Ascending aorta (tissue), 2 donors: ENCODE measurements around the gene LSM3. TPM values are rescaled to one million over a fixed set of nuclear protein-coding genes. Genes with fewer than 3 reads are reported as not detected.

ENCODE experiments used
- DNase-seq, 2 donors: peaks; one replicate each; pipeline ENCODE4 v3.0.0-alpha.2; 2019; ENCODE audit warnings: low spot score in 2 of 2
- H3K27ac ChIP-seq, 2 donors: fragments of 200-600 bp; sonication (generic); one replicate each; pipeline ENCODE4 v1.5.1; 2016 to 2017; ENCODE audit warnings: mild to moderate bottlenecking in 1 of 2
- H3K27me3 ChIP-seq: fragments of 200-600 bp; sonication (generic); one replicate; pipeline ENCODE4 v1.5.1; 2017
- H3K36me3 ChIP-seq, 2 donors: fragments of 200-600 bp; sonication (generic); one replicate each; pipeline ENCODE4 v1.5.1; 2016
- H3K4me1 ChIP-seq, 2 donors: fragments of 200-600 bp; sonication (generic); one replicate each; pipeline ENCODE4 v1.5.1; 2016 to 2017; ENCODE audit warnings: mild to moderate bottlenecking in 1 of 2
- H3K4me3 ChIP-seq, 2 donors: fragments of 200-600 bp; sonication (generic); one replicate each; pipeline ENCODE4 v1.5.1; 2016 to 2017; ENCODE audit warnings: mild to moderate bottlenecking in 1 of 2
- H3K9me3 ChIP-seq, 2 donors: fragments of 200-600 bp; sonication (generic); one replicate each; pipeline ENCODE4 v1.5.1; 2016
- intact Hi-C: fragments of 100-400 bp; cut with DNase I; formaldehyde crosslinking; loops from one replicate; pipeline ENCODE4 v1.15.1; 2023
- total RNA-seq: library from RNA; depleted of rRNA; stranded (reverse); fragments of >200 nt; gene quantifications from one replicate; pipeline ENCODE4 v1.1.0, GENCODE V29; 2016
- TF ChIP-seq, protein P1 (sequence below), 3 experiments: fragments of 200-600 bp in 2 of 3; fragments of 450-650 bp in 1 of 3; sonication (generic) in 2 of 3; IDR thresholded peaks; one replicate each; pipeline ENCODE4 v1.5.1; 2016 to 2019; ENCODE audit warnings: antibody characterized with exemption in 3 of 3, mild to moderate bottlenecking in 1 of 3, moderate library complexity in 1 of 3

Gene LSM3
- total RNA-seq, 1 donor from 2014 or later, result 3.9 TPM

DNA sequence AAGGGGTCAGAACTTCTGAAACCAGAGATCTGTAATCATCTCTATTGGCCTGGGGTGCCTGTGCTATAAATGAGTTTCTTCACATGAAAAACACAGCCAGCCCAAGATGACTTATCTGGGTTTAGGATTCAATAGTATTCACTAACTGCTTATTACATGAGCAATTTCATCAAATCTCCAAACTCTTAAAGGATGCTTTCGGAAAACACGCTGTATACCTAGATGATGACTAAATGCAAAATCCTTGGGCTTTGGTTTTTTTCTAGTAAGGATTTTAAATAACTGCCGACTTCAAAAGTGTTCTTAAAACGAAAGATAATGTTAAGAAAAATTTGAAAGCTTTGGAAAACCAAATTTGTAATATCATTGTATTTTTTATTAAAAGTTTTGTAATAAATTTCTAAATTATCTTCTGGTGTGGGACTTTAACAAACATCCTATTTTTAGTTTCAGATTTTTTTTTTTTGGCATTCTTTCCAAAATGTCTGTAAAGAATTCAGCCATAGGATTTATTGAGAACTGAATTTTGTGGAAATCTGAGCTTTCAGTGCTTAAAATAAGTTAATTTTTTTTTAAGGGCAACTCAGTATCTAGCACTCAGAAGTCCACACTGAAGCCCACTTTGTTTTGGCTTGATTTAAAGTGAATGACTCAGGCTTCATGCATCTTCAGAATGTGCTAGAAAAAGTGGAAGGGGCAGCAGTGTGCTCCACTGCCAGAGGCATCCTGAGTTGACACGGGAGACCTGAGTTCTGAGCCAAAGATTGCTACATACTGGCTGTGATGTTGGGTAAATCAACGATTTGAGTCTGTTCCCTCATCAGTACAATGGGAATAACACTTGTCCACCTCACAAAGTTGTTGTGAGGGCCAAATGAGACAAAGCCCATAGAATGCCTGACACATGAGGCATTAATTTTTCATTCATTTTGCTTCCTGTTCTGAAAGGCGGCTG is 35.1 kb upstream of the LSM3 start:
- Histone ChIP-seq H3K27ac (peak overlapping the region; percentile 89 to 91), H3K4me3 (peak overlapping the region in 1 of 2 donors; percentile 35), H3K36me3 (peaks cover 36 to 64% of the 10 kb centered on the region in 2 donors), H3K4me1 (peaks cover 31 to 49% of the 10 kb centered on the region in 2 donors), H3K9me3 (no peaks in the 10 kb centered on the region), H3K27me3 (no peaks in the 10 kb centered on the region)
- TF ChIP-seq, protein P1, sequence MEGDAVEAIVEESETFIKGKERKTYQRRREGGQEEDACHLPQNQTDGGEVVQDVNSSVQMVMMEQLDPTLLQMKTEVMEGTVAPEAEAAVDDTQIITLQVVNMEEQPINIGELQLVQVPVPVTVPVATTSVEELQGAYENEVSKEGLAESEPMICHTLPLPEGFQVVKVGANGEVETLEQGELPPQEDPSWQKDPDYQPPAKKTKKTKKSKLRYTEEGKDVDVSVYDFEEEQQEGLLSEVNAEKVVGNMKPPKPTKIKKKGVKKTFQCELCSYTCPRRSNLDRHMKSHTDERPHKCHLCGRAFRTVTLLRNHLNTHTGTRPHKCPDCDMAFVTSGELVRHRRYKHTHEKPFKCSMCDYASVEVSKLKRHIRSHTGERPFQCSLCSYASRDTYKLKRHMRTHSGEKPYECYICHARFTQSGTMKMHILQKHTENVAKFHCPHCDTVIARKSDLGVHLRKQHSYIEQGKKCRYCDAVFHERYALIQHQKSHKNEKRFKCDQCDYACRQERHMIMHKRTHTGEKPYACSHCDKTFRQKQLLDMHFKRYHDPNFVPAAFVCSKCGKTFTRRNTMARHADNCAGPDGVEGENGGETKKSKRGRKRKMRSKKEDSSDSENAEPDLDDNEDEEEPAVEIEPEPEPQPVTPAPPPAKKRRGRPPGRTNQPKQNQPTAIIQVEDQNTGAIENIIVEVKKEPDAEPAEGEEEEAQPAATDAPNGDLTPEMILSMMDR (IDR thresholded peaks at IDR 0.05), result no peak
- DNase-seq, result peak in 1 of 2 donors; percentile 92
- intact Hi-C loops, result loop anchor here (1.0 to 10.0 kb wide), 5 partner anchors 18 to 1661 kb away; partner anchors contain the start of genes LSM3, SLC6A6, TMEM43 and TSEN2

DNA sequence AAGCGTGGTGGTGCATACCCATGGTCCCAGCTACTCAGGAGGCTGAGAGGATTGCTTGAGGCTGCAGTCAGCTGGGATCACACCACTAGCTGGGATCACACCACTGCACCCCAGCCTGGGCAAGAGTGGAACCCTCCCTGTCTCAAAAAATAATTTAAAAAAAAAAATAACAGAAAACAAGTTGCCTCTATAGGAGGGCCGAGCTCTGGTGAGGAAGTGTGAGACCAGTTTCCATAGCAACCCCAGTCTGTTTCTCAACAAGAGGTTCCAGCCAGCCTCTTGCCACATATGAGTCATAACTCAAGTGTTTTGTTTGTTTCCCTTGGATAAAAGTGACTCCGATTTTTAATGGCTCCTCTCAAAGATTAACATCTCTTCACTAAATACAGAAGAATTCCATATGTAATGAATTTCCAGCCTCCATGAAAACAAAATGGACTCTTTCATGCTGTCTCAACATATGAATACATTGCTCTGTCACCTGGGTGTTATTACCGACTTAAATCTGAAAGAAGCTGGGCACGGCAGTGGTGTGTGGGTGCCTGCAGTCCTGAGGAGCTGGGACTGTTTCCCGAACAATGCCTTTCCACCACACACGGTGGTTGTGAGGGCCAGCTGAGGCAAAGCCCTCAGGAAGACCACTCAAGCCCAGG is 34.1 kb upstream of the LSM3 start:
- intact Hi-C loops, result loop anchor here (1.0 to 10.0 kb wide), 5 partner anchors 19 to 1662 kb away; partner anchors contain the start of genes LSM3, SLC6A6, TMEM43 and TSEN2
- H3K4me3 ChIP-seq, result peak overlapping the region; percentile 33 to 38
- H3K4me1 ChIP-seq, result peaks cover 31 to 49% of the 10 kb centered on the region in 2 donors
- TF ChIP-seq, protein P1 (IDR thresholded peaks at IDR 0.05), result no peak
- DNase-seq, result peak; percentile 70 to 93
- H3K27ac ChIP-seq, result peak overlapping the region; percentile 89 to 91
- no peaks in the 10 kb centered on the region for H3K27me3 ChIP-seq
- no peaks in the 10 kb centered on the region for H3K9me3 ChIP-seq
- H3K36me3 ChIP-seq, result peaks cover 32 to 57% of the 10 kb centered on the region in 2 donors

DNA sequence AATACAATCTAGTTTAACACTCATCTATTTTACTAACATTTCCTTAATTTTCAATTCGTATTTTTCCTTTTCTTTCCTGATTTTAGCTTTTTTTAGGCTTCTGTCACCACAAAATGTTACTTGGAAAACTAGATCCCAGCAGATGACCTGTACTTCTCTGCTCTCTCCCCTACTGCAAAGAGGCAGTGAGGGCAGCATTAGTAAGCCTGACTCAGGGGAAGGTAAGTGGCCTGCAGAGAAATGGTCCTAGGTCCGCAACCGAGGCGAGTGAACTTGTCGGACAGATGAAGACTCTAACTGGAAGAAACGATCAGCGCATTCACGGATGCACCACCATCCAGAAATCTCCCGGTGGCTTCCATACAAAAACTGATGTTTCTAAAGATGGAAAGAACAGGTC is 33.4 kb upstream of the LSM3 start:
- TF ChIP-seq, protein P1 (IDR thresholded peaks at IDR 0.05), result no peak
- H3K9me3 ChIP-seq, result no peaks in the 10 kb centered on the region
- peaks cover 28 to 55% of the 10 kb centered on the region in 2 donors for H3K36me3 ChIP-seq
- peak overlapping the region; percentile 89 to 91 for H3K27ac ChIP-seq
- H3K4me1 ChIP-seq, result peaks cover 31 to 49% of the 10 kb centered on the region in 2 donors
- H3K27me3 ChIP-seq, result no peaks in the 10 kb centered on the region
- intact Hi-C loops, result loop anchor here (10.0 kb wide), 1 partner anchor 260 kb away; the partner anchor contains the start of gene SLC6A6
- peak in 1 of 2 donors; percentile 62 for DNase-seq
- peak overlapping the region; percentile 33 to 38 for H3K4me3 ChIP-seq

DNA sequence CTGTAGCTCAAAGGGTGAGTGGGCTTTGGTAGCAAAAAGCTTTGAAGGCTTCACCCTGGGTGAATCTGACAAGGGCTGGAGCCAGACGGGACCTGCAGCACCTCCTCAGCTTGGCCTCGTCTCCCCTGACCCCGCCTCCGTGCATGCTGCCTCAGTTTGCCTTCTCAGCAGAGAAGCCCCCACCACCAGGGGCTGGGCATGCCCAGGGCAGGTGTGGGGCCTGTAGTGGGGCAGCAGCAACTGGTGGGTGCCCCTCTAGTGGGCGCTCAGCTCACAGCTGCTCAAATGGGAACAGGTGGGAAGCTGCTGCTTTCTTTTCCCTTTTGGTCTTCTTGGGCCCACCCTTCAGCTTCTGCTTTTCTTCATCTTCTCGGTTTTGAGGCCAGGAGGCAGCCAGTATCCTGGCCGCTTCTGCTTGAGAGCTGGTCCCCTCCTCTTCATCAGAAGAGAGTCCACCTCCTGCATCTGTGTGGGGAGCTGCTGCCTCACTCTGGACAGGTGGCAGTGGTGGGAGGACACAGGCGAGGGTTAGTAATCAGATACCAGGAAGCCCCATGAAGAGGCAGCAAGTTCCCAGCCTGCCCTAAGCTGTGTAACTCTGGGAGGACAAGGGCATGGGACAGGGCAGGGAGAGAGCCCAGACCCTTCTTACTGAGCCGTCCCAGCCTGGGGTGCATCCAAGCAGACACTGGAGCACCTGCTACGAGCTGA is 32.8 kb upstream of the LSM3 start:
- Histone ChIP-seq H3K27me3 (no peaks in the 10 kb centered on the region), H3K27ac (peak overlapping the region; percentile 89 to 91), H3K4me1 (peaks cover 31 to 49% of the 10 kb centered on the region in 2 donors), H3K4me3 (no peak overlapping the region), H3K36me3 (peaks cover 28 to 55% of the 10 kb centered on the region in 2 donors), H3K9me3 (no peaks in the 10 kb centered on the region)
- TF ChIP-seq, protein P1 (IDR thresholded peaks at IDR 0.05), result no peak
- intact Hi-C loops, result loop anchor here (10.0 kb wide), 1 partner anchor 259 kb away; the partner anchor contains the start of gene SLC6A6
- DNase-seq, result peak in 1 of 2 donors; percentile 64
